8988T (cell line): ENCODE data around the gene DES.

Experiments used
- DNase-seq: peaks from one replicate; pipeline ENCODE4 v3.0.0; 2011

Gene DES

DNA sequence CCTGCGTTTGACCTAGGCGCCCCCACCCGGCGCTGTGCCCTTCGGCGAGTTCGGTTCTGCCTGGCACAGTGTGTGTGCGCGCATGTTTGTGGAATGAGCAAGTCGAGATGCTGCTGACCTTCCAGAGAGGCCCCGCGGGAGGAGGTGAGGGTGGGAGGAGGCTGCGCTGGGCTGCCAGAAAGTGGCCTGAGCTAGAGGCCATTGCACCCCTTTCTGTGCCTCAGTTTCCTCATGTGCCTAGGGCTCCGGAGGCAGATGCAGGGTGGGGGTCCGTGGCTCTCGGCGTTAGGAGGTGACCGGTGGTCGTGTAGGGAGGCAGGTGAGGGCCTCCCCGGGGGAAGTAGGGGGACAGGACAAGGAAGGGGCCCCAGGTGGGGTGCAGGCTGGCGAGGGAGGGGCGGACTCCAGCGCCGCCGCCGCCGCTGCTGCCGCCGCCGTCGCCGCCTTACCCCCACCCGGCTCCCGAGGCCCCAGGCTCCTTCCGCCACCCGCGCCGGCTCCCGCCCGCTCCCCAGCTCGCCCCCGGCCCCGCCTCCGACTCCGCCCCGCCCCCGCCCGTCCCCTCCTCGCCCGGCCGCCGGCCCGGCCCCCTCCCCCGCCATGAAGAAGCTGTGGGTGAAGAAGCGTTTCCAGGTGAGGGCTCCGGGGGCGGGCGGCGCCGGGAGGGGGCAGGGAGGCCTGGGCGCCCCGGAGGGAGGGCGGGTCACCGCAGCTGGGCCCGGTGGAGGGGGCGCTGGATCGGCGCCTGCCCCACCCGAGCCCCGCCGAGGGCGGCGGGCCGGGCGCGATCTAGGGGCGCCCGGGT is 23.5 kb downstream of the DES start:
- DNase-seq, result peak; percentile 92

DNA sequence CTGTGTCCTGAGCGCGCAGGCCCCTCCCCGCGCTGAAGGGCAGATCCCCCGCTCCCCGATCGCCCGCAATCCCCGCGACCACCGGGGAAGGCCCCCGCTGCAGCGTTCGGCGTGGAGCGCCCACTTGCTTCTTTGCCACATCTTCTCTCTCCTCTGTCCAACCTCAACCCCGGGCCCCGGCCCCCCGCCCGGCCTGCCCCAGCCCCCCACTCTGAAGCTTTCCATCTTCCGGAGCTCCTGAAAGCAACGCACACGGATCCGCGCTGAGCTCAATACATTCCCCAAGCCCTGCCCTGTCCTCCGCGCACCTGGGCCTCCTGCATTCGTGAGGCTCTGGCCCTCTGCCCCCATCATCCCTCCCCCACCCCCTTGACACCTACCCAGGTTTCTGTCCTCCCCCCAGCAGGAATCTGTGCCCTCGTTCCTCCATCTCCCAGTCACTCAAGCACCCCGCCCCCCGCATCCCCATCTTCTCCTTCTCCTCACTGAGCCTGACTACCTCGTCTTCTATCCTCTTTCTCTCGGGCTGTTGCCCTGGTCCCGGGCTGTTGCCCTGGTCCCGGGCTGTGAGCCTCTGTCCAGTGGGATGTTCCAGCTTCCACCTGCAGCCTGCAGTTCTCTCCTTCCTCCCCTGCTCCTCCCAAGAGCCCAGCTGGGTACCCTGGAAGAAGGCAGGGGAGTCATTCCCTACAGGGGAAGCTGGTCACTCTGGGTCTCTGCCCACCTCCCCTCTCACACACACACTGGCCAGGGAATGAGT is 24.3 kb downstream of the DES start:
- DNase-seq, result no peak

DNA sequence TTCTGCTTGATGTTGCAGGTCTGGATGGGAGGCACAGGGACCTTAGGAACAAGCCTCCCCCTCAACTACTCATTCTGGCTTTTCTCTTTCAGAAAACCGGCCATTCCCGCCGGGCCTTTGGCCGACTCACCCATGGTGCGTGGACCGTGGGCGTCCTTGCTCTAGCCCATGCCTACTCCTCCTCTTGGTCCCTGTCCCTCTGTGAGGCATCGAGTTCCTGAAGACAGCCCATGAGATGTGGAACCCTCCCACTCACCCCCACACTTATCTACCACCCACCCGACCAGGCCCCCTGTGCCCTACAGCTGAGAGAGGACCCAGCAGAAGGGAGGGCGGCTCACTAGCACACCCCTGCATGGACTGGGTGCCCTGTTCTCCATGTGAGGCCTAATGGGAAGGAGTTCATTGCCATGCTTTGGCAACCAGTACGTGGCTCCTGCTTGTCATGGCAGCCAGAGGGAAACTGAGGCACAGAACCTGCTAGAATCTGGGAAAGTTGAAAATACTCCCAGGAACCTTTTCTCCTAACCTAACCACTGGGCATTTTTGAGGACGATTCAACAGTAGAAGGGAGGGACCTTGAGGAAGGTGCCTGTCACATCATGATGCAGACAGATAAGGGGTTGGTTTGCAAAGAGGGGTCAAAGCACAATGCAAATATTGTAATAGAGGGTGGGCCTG is 25.0 kb downstream of the DES start:
- DNase-seq, result no peak

DNA sequence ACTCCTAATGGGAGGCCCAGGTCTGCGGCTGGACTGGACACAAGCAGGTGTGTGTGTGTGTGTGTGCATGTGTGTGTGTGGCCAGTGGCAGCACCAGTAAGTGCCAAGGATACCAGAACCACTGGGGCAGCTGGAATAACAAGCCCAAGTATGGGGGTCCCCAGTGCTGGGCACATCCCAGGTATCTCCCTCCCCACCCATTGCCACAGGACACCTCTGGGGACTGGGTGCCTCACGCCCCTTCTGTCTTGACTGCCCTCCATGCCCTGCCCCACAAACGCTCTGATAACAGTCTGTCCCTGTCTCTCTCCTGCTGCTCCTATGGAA is 25.5 kb downstream of the DES start:
- no peak for DNase-seq

DNA sequence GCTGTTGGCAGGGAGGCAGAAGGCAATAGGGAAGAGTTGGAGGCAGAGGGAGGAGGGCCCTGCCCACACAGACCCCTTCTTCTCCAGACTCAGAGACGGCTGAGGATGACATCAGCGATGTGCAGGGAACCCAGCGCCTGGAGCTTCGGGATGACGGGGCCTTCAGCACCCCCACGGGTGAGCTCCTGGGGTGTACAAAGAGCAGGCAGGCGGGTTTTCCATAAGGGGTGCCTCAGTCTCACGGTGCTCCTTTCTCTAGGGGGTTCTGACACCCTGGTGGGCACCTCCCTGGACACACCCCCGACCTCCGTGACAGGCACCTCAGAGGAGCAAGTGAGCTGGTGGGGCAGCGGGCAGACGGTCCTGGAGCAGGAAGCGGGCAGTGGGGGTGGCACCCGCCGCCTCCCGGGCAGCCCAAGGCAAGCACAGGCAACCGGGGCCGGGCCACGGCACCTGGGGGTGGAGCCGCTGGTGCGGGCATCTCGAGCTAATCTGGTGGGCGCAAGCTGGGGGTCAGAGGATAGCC is 26.5 kb downstream of the DES start:
- DNase-seq, result no peak

DNA sequence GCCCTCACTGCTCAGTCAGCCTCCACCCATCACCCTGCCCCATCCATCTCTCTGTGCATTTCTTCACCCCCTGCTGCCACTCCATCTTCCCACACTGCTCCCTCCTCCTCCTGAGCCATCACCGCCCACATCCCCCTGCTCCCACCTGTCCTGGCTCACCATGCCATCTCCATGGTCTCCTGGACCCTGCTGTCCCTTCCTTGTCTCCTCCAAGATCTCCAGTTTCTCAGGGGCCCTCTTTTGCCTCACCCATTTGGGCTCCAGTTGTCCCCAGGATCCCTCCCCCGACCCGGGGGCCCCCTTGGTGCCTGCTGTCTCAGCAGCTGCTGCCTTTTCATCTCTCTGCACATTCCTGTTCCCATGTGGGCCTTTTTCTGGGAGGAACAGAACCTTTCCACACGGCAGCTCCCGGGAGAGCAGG is 27.1 kb downstream of the DES start:
- DNase-seq, result no peak

DNA sequence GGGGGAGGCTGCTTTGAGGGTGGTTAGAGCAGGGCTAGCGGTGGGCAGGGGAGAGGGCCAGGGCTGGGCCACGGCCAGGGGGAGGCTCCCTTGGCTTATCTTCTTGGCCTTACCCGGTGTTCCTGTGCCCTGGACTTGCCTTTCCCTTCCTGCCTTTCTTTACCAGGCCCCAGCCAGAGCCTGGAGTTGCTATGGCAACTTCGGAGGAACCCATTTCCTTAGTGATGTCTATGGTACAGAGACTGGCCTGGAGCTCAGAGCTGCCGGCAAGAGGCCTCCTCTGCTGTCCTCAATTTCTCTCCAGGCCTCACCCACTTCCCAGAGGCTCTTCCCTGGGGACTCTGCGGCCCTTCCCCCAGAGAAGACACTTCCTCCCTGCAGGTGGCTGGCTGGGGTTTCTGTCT is 27.9 kb downstream of the DES start:
- peak; percentile 88 for DNase-seq

DNA sequence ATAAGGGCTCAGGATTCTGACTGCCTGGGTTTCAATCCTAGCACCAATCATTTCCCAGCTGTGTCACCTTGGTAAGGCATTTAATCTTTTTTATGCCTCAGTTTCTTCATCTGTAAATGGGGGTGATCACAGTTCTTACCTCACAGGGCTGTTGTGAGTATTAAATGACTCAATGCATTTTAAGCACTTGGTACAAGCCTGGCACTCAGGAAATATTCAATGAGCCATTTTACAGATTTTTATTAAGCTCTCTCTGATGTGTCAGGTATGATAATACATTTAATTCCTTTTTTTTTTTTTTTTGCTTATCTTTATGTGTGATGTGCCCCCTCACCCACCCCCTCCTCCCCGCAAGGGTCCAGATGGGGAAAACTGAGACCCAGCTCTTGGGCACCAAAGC is 28.5 kb downstream of the DES start:
- DNase-seq, result no peak

DNA sequence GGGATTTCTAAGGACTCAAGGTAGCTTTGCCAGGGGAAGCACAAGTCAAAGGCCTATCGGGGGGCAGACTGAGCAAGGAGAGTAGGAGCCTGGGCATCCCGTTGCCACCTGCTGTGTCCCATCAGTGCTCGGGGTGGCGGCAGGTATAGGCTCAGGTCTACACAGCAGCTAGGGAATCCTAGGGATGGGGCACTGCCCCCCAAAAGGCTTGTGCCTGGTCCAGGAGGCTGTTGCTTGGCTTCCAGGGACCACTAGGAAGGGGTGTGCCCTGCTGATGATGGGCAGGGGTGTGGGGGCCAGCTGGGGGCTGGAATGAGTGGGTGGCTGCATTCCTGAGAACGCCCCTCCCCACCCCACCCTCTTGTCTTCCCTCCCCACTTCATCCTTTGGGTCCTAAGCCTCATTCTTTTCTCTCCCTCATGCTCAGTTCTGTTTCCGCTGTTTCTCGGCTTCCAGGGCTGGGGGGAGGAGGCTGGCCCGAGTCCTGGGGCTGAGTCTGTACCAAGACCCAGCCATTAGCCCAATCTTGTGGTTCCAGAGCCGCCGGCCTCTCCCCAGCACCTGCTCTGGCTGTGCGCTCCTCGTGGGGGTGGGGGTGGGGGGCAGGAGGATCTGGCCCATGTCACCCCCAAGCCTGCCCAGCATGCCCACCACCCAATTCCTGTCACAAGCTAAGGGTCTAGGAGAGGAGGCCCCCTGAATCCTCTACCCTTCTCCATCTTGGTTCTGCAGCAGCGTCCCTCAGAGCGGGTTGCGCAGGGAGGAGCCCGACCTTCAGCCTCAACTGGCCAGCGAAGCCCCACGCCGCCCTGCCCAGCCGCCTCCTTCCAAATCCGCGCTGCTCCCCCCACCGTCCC is 29.3 kb downstream of the DES start:
- no peak for DNase-seq

DNA sequence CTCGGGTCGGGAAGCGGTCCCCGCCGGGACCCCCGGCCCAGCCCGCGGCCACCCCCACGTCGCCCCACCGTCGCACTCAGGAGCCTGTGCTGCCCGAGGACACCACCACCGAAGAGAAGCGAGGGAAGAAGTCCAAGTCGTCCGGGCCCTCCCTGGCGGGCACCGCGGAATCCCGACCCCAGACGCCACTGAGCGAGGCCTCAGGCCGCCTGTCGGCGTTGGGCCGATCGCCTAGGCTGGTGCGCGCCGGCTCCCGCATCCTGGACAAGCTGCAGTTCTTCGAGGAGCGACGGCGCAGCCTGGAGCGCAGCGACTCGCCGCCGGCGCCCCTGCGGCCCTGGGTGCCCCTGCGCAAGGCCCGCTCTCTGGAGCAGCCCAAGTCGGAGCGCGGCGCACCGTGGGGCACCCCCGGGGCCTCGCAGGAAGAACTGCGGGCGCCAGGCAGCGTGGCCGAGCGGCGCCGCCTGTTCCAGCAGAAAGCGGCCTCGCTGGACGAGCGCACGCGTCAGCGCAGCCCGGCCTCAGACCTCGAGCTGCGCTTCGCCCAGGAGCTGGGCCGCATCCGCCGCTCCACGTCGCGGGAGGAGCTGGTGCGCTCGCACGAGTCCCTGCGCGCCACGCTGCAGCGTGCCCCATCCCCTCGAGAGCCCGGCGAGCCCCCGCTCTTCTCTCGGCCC is 30.1 kb downstream of the DES start:
- no peak for DNase-seq

DNA sequence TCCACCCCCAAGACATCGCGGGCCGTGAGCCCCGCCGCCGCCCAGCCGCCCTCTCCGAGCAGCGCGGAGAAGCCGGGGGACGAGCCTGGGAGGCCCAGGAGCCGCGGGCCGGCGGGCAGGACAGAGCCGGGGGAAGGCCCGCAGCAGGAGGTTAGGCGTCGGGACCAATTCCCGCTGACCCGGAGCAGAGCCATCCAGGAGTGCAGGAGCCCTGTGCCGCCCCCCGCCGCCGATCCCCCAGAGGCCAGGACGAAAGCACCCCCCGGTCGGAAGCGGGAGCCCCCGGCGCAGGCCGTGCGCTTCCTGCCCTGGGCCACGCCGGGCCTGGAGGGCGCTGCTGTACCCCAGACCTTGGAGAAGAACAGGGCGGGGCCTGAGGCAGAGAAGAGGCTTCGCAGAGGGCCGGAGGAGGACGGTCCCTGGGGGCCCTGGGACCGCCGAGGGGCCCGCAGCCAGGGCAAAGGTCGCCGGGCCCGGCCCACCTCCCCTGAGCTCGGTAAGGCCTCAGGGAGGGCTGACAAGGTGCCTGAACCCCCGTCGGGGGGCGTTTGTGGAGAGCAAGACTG is 30.7 kb downstream of the DES start:
- DNase-seq, result no peak

DNA sequence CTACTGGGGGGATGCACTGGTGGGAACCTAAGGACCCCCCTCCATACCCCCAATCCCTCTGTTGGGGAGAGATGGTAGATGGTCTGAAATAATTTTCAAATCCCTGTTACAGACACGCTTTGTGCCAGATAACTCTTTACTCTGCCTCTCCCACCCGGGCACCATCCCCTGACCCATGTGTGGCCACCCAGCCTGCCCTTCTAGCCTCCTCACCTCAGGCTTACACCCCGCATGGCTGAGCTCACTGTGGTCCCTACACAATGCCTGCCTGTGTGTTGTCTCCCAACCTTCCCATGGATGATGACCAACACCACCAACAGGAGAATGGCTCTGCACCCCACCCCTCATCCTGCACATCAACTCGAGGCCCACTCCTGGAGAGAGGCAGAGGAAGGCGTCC is 31.4 kb downstream of the DES start:
- DNase-seq, result no peak

DNA sequence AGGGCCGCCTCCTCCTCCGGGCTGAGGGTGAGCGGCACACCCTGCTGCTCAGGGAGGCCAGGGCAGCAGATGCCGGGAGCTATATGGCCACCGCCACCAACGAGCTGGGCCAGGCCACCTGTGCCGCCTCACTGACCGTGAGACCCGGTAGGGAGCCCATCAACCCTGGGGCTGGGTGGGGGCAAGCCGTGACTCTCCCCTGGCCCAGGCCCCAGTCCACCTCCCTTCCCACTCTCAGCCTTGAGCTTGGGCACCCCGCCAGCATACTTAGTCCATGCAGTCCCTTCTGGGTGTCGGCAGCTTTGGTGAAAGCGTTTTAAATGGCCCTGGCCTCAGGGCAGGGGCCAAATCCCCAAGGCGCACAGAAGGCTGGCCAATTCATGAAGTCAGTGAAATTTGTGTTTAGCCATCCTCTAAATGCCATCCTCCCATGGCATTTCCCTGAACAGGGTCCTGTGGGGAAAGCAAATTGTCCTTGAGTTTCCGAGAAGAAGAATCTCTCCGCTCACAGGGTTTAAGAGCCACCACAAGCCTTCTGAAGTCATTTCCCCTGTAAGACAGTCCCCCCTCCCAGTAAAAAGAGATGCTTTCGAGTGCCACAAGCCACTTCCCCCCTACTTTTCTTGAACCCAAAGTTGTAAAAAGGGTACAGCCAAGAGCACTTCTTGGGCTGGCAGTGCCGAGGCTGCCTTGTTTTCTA is 33.6 kb downstream of the DES start:
- DNase-seq, result no peak

DNA sequence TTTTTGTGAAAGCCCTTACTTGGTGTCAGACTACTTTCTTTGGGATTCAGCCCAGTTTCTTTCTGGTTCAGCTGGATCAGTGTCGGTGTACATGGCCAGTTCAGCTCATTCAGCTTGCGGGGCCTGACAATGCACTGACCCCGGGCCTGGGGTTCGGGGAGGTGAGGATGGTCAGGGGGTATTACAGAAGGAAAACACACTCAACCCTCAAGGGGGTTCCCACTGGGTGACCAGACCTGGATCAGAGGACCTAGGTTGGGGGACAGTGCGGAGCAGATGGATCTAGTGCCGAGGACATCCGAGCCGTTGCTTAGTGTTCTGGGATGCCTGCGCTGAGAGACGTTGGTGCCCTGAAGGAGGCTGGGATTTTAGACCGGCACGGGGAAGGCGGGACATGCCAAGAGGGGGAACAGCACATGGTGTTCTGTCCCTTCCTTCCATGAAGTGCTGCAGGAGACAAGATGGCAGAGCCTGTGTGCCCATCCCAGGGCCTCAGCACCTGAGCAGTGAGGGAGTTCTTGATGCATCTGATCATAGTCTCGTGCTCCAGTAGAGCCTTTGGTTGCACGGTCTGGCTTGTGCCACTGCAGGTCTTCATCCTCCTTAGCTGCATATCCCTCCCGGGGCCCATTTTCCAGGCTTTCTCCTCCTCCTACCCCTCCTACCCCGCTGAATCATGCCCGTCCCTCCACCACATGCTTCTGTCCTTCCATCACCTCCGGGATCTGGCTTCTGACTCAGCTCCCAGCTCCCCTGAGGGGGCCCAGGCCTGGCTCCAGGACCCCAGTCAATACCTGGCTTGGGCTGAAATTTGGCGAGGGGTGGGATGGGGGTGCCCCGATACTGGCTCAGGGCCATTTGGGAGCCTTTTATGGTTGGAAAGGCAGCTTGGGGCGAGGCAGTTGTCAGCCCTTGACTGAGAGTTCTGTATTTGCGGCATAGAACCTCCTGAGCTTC is 34.5 kb downstream of the DES start:
- DNase-seq, result peak; percentile 98

DNA sequence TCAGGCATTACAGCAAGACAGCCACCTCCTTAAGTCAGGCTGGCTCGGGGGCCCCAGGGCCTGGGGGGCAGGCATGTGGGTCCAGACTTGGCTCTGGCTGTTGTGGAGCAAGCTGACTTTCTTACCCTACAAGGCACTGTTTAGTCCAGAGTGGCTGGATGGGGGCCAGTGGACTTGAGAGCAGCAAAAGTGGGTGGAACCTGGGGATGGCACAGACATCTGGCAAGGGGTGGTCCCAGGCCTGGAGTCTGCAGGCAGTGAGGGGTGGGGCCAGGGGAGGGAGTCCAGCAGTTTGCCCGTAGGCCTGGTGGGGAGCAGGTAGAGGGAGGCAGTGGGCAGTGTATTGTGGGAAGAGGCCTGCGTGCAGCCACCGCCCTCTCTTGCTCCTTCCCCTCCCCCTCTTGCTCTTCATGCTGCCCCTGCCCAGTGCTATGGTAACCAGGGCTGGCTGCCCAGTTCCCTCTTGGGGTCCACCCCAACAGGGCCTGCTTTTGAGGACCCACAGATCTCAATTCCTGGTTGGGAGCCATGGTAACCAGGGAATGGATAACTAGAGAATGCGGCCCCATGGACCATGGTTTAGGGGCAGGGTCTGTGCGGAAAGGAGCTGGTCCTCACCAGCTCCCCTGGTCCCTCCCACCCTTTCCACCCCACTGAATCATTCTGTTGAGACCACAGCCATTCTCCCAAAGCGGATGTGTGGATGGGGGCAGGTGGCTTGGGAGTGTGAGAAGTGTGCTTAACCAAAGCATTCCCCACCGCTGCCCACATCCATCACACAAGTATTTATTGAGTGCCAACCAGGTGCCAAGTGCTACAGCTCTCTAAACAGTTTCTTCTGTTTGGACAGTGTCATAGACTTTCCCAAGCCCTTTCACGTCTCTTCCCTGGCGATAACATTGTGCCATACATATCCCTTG is 35.8 kb downstream of the DES start:
- no peak for DNase-seq

DNA sequence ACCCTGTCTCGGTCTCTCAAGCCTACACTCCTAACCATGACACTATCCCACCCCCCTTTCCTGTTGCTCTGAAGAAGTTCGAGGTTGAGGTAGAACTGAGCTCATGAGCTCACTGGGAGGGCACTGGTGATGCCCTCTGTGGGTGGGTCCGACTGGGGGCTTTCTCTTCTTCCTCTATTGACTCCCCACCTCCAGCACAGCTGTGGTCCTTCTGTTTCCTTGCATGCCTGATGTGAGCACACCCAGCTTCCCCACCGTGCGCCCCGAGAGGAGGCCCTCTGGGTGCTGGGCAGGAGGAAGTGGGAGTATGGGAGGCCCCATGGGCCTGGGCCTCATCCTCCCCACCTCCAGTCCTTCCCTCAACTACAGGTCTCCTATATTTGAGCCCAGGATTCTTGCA is 37.4 kb downstream of the DES start:
- DNase-seq, result no peak

DNA sequence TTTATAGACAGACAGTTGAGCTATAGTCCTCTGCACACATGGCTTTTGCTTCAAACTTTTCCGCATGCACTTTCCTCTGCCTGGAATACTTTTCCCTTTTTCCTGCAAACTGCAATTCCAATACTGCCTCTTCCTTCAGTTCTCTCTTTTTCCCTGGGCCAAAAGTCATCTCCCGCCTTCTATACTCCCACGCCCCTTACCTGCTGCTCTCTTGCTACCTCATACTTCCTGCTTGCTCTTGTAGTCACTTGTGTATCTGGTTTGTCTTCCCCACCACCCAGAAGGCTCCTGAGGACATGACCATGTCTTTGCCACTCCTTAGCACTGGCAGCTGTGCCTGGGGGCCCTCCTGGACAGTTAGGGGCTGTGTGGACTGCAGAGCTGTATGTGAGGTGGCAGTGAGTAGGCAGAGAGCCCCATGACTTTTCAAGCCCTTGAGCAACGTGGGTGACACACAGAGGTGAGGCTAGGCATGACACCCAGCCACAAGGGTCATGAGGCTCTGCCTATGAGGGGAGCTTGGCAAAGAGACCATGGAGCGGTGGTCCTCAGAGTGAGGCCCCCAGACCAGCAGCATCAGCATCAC is 39.7 kb downstream of the DES start:
- DNase-seq, result no peak

DNA sequence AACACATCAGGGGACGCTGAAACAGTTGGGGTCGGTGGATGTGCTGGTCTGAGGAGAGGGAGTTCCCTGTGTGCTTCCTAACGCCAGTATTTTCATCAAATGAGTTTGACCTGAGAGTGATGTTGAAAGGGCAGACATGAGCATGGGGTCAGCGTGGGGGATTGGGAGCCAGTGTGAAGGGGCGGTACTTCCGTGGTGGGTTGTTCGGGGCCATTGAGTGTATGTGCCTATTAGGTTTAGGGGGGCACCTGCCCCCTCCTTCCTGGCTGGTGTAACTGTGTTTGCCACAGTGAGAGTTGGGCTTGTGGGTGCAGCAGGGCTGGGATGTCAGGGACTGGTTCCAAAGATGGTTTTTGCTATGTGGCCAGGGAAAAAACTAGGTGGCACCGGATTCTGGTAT is 40.8 kb downstream of the DES start:
- no peak for DNase-seq
